ENCODE data around the gene ARL8A. TPM values are rescaled to one million over a fixed set of nuclear protein-coding genes. Genes with fewer than 3 reads are reported as not detected.
"Not testable (repeated sequence)": the region's sequence is repeated elsewhere in the genome, so short reads cannot be mapped to it uniquely, and the experiment has no call there.

The ARL8A gene
- total RNA-seq, 1 donor, result 16.9 TPM

DNA sequence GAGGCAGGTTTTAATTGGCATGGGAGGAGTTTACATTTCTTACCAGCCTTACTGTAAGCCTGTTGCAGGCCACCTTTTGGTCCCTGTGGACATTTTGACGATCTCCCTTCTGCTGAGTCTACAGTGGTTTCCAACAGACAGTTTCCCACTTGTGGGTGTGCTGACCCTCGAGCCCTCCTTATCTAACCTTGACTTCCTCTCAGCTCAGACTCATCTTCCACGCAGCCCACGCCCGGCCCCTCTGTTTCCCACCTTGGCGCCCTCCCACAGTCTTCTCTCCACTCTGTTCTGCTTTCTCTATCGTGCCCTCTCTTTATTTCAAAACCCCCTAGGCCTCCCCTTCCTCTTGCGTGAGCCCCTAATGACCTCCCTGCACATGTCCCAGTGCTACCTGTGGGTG lies 6.1 kb upstream of the ARL8A start:
- no peak for DNase-seq (ENCODE audit: low read depth)
- H3K4me3 ChIP-seq (ENCODE audit: low read depth, low read length), result no peak overlapping the region
- TF ChIP-seq CTCF (IDR thresholded peaks at IDR 0.05; ENCODE audit: insufficient read depth, low read length), result no peak

- no peak for TF ChIP-seq CTCF (IDR thresholded peaks at IDR 0.05; ENCODE audit: insufficient read depth, low read length)
- H3K4me3 ChIP-seq (ENCODE audit: low read depth, low read length), result no peak overlapping the region
- DNase-seq (ENCODE audit: low read depth), result no peak
Observed at GRCh38 chr1:202150187-202150586, 5.7 kb upstream of the ARL8A start.

- DNase-seq (ENCODE audit: low read depth), result peak; percentile 37
- no peak overlapping the region for H3K4me3 ChIP-seq (ENCODE audit: low read depth, low read length)
- no peak for TF ChIP-seq CTCF (IDR thresholded peaks at IDR 0.05; ENCODE audit: insufficient read depth, low read length)
Observed at GRCh38 chr1:202149566-202149965, 5.0 kb upstream of the ARL8A start.

GRCh38 chr1:202148391-202148790 lies 3.9 kb upstream of the ARL8A start:
- no peak for TF ChIP-seq CTCF (IDR thresholded peaks at IDR 0.05; ENCODE audit: insufficient read depth, low read length)
- no peak for DNase-seq (ENCODE audit: low read depth)

GRCh38 chr1:202146993-202147392 lies 2.5 kb upstream of the ARL8A start:
- no peak overlapping the region for H3K4me3 ChIP-seq (ENCODE audit: low read depth, low read length)
- no peak for TF ChIP-seq CTCF (IDR thresholded peaks at IDR 0.05; ENCODE audit: insufficient read depth, low read length)
- no peak for DNase-seq (ENCODE audit: low read depth)

More at GRCh38 chr1:202148391-202148790, 3.9 kb upstream of the ARL8A start:
- no peak overlapping the region for H3K4me3 ChIP-seq (ENCODE audit: low read depth, low read length)

GRCh38 chr1:202146279-202146678 lies 1.7 kb upstream of the ARL8A start:
- H3K4me3 ChIP-seq (ENCODE audit: low read depth, low read length), result no peak overlapping the region
- TF ChIP-seq CTCF (IDR thresholded peaks at IDR 0.05; ENCODE audit: insufficient read depth, low read length), result no peak
- DNase-seq (ENCODE audit: low read depth), result no peak

DNA sequence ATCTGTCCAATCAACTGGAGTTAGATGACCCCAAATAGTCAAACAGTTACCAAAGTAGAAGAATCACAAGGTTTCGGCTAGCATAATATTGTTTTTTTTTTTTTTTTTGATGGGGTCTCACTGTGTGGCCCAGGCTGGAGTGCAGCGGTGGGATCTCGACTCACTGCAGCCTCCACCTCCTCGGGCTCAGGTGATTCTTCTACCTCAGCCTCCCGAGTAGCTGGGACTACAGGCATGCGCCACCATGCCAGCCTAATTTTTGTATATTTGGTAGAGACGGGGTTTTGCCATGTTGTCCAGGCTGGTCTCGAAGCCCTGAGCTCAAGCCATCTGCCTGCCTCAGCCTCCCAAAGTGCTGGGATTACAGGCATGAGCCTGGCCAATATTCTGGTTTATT lies 1.2 kb upstream of the ARL8A start:
- not testable (repeated sequence) for H3K4me3 ChIP-seq (ENCODE audit: low read depth, low read length); DNase-seq (ENCODE audit: low read depth)

Data from fibroblast of the aortic adventitia (primary cell).